HepG2 (cell line): ENCODE data around the gene NDUFB10. TPM values are rescaled to one million over a fixed set of nuclear protein-coding genes. Genes with fewer than 3 reads are reported as not detected.

ENCODE experiments used
- FIP1L1 ChIP-seq: fragments of 200-400 bp; formaldehyde crosslinking; IDR thresholded peaks from 2 replicates; pipeline ENCODE4 v1.6.1; 2018; ENCODE audit warnings: low read depth, mild to moderate bottlenecking, low read length, moderate library complexity, borderline replicate concordance; ENCODE audit not compliant: insufficient read depth
- HDAC2 ChIP-seq: sonication (generic); formaldehyde crosslinking; IDR thresholded peaks from 2 replicates; pipeline ENCODE4 v1.4.0; 2020; ENCODE audit warnings: missing genetic modification reagents
- HOXA9 ChIP-seq: sonication (generic); formaldehyde crosslinking; IDR thresholded peaks from 2 replicates; pipeline ENCODE4 v1.8.1; 2022; ENCODE audit warnings: missing genetic modification reagents, mild to moderate bottlenecking, moderate library complexity, borderline replicate concordance
- MLLT10 ChIP-seq: sonication (generic); formaldehyde crosslinking; IDR thresholded peaks from 2 replicates; pipeline ENCODE4 v1.4.0; 2020; ENCODE audit warnings: missing genetic modification reagents
- NCOA2 ChIP-seq: sonication (generic); formaldehyde crosslinking; IDR thresholded peaks from 2 replicates; pipeline ENCODE4 v1.8.0; 2022; ENCODE audit warnings: inconsistent platforms
- RFXANK ChIP-seq: IDR thresholded peaks from 2 replicates; pipeline ENCODE4 v1.6.1; 2016
- WIZ ChIP-seq: sonication (generic); formaldehyde crosslinking; IDR thresholded peaks from 2 replicates; pipeline ENCODE4 v1.5.1; 2020; ENCODE audit warnings: mild to moderate bottlenecking, missing genetic modification reagents
- ZFP82 ChIP-seq: sonication (generic); formaldehyde crosslinking; IDR thresholded peaks from 2 replicates; pipeline ENCODE4 v1.5.1; 2020; ENCODE audit warnings: mild to moderate bottlenecking, missing genetic modification reagents, borderline replicate concordance
- ZNF235 ChIP-seq: sonication (generic); formaldehyde crosslinking; IDR thresholded peaks from 2 replicates; pipeline ENCODE4 v1.8.1; 2023; ENCODE audit warnings: mild to moderate bottlenecking, missing genetic modification reagents, borderline replicate concordance
- ZNF30 ChIP-seq: sonication (generic); formaldehyde crosslinking; IDR thresholded peaks from 2 replicates; pipeline ENCODE4 v1.5.0; 2020; ENCODE audit warnings: mild to moderate bottlenecking, missing genetic modification reagents
- ZNF44 ChIP-seq: sonication (generic); formaldehyde crosslinking; IDR thresholded peaks from 2 replicates; pipeline ENCODE4 v1.5.1; 2020; ENCODE audit warnings: mild to moderate bottlenecking, missing genetic modification reagents
- ZNF451 ChIP-seq: sonication (generic); formaldehyde crosslinking; IDR thresholded peaks from 2 replicates; pipeline ENCODE4 v1.5.0; 2020; ENCODE audit warnings: mild to moderate bottlenecking, missing genetic modification reagents
- ZNF75D ChIP-seq: sonication (generic); formaldehyde crosslinking; IDR thresholded peaks from 2 replicates; pipeline ENCODE4 v1.8.1; 2023; ENCODE audit warnings: missing genetic modification reagents, mild to moderate bottlenecking, borderline replicate concordance
- ZNF768 ChIP-seq: sonication (generic); formaldehyde crosslinking; IDR thresholded peaks from 2 replicates; pipeline ENCODE4 v1.4.0; 2020; ENCODE audit warnings: missing genetic modification reagents
- polyA plus RNA-seq, 8 experiments: library from polyadenylated mRNA; depleted of rRNA in 3 of 8; stranded (reverse) in 7 of 8; unstranded in 1 of 8; fragments of >200 nt; fragmentation: Illumina TruSeq in 4 of 8; extraction: Trizol in 4 of 8; gene quantifications; 2 replicates each; pipeline versions ENCODE4 v1.2.1 to v1.2.3, GENCODE V29; 2011 to 2016; ENCODE audit warnings: low read depth in 4 of 8, missing spikeins in 1 of 8, mixed read lengths in 1 of 8; ENCODE audit not compliant: insufficient read depth in 1 of 8
- total RNA-seq, 5 experiments: library from RNA; depleted of rRNA; stranded (reverse); fragments of >200 nt; fragmentation: Illumina TruSeq; extraction: Trizol; gene quantifications; 2 replicates each; pipeline ENCODE4 v1.2.3, GENCODE V29; 2016; ENCODE audit warnings: low read depth in 1 of 5
- TF ChIP-seq, protein P1 (sequence below): sonication (generic); formaldehyde crosslinking; IDR thresholded peaks from 2 replicates; pipeline ENCODE4 v1.5.0; 2020; ENCODE audit warnings: mild to moderate bottlenecking, missing genetic modification reagents, borderline replicate concordance
- TF ChIP-seq, protein P2 (sequence below): sonication (generic); formaldehyde crosslinking; IDR thresholded peaks from 2 replicates; pipeline ENCODE4 v1.5.1; 2020; ENCODE audit warnings: missing genetic modification reagents, mild to moderate bottlenecking, borderline replicate concordance
- TF ChIP-seq, protein P3 (sequence below): sonication (generic); formaldehyde crosslinking; IDR thresholded peaks from 2 replicates; pipeline ENCODE4 v1.5.1; 2020; ENCODE audit warnings: mild to moderate bottlenecking, moderate library complexity, missing genetic modification reagents
- TF ChIP-seq, protein P4 (sequence below), 2 experiments: fragments of 450-650 bp in 1 of 2; sonication (generic) in 1 of 2; formaldehyde crosslinking; IDR thresholded peaks; 2 replicates each; pipeline versions ENCODE4 v1.5.0 to v1.8.0; 2020 to 2022; ENCODE audit warnings: mild to moderate bottlenecking in 1 of 2, missing genetic modification reagents in 1 of 2
- TF ChIP-seq, protein P5 (sequence below): sonication (generic); formaldehyde crosslinking; IDR thresholded peaks from 2 replicates; pipeline ENCODE4 v1.4.0; 2020; ENCODE audit warnings: missing genetic modification reagents

The NDUFB10 gene
- total and polyA plus RNA-seq, 2 of the 13 experiments (the other 11 are each of a cell fraction or from before 2014, with no cell fraction given), result 68.6 to 157 TPM

DNA sequence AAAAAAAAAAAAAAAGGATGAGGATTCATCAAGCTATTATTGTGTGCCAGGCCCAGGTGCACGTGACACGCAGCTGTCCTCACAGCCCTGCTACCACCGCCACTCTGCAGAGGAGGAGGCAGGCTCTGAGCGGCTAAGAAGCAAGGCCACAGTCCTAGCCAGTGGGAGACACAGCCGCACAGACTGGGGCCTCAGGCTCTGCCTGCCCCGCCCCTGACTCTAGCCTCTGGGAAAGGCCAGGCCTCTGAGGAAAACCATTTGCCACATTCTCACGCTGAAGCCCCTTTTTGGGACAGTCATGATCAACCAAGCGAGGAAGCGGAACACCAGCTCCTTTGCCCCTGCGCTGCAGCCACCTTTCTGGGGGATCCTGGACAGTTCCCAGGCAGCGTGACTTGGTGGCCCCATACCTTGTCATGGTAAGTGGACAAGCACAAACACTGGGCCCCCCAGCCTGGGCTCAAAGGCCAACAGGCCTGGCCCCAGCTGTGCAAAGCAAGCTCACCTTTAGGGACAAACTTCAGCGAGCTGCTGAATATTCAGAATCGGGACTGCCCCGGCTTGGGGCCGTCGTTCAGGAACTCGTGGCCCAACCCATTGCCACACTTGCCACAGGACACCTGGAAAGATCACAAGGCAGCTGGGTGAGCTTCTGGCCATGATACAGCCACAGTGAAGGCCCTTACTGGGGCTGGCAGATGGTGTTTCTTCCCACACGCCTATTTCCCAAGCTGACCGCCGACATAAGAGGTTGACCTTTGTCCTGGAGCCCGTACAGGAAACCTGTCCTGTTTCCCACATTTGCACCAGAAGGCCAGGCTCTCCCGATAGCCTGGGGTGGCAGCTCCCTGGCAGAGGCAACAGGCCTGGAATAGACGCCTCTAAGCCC is 18.8 kb upstream of the NDUFB10 start (continued):
- TF ChIP-seq ZNF44 (CRISPR knock-in tag), result no peak; the same call in 1 of the 2 replicates
- TF ChIP-seq, protein P1, sequence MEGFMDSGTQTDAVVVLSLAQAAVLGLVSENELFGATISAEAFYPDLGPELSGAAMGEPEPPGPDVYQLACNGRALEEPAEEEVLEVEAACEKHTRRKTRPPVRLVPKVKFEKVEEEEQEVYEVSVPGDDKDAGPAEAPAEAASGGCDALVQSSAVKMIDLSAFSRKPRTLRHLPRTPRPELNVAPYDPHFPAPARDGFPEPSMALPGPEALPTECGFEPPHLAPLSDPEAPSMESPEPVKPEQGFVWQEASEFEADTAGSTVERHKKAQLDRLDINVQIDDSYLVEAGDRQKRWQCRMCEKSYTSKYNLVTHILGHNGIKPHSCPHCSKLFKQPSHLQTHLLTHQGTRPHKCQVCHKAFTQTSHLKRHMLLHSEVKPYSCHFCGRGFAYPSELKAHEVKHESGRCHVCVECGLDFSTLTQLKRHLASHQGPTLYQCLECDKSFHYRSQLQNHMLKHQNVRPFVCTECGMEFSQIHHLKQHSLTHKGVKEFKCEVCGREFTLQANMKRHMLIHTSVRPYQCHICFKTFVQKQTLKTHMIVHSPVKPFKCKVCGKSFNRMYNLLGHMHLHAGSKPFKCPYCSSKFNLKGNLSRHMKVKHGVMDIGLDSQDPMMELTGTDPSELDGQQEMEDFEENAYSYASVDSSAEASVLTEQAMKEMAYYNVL, result peak; percentile 82; the same call in 1 of the 2 replicates
- no peak for TF ChIP-seq FIP1L1
- no peak for TF ChIP-seq RFXANK (CRISPR knock-in tag)
- TF ChIP-seq HOXA9 (CRISPR knock-in tag), result no peak
- TF ChIP-seq, protein P2, sequence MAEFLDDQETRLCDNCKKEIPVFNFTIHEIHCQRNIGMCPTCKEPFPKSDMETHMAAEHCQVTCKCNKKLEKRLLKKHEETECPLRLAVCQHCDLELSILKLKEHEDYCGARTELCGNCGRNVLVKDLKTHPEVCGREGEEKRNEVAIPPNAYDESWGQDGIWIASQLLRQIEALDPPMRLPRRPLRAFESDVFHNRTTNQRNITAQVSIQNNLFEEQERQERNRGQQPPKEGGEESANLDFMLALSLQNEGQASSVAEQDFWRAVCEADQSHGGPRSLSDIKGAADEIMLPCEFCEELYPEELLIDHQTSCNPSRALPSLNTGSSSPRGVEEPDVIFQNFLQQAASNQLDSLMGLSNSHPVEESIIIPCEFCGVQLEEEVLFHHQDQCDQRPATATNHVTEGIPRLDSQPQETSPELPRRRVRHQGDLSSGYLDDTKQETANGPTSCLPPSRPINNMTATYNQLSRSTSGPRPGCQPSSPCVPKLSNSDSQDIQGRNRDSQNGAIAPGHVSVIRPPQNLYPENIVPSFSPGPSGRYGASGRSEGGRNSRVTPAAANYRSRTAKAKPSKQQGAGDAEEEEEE (CRISPR knock-in tag), result no peak
- no peak for TF ChIP-seq MLLT10 (CRISPR knock-in tag)
- no peak for TF ChIP-seq ZFP82
- TF ChIP-seq, protein P3, sequence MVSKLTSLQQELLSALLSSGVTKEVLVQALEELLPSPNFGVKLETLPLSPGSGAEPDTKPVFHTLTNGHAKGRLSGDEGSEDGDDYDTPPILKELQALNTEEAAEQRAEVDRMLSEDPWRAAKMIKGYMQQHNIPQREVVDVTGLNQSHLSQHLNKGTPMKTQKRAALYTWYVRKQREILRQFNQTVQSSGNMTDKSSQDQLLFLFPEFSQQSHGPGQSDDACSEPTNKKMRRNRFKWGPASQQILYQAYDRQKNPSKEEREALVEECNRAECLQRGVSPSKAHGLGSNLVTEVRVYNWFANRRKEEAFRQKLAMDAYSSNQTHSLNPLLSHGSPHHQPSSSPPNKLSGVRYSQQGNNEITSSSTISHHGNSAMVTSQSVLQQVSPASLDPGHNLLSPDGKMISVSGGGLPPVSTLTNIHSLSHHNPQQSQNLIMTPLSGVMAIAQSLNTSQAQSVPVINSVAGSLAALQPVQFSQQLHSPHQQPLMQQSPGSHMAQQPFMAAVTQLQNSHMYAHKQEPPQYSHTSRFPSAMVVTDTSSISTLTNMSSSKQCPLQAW, result peak; percentile 78; the same call in 1 of the 2 replicates
- peak; percentile 57 for TF ChIP-seq HDAC2
- TF ChIP-seq, protein P4, sequence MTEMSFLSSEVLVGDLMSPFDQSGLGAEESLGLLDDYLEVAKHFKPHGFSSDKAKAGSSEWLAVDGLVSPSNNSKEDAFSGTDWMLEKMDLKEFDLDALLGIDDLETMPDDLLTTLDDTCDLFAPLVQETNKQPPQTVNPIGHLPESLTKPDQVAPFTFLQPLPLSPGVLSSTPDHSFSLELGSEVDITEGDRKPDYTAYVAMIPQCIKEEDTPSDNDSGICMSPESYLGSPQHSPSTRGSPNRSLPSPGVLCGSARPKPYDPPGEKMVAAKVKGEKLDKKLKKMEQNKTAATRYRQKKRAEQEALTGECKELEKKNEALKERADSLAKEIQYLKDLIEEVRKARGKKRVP (CRISPR knock-in tag; IDR thresholded peaks at IDR 0.05), result peak in 1 of 2 experiments; percentile 58; a peak in 1 of 4 replicates
- no peak for TF ChIP-seq ZNF75D (CRISPR knock-in tag)
- TF ChIP-seq WIZ (CRISPR knock-in tag), result no peak; the same call in 1 of the 2 replicates
- no peak; the same call in 1 of the 2 replicates for TF ChIP-seq ZNF30 (CRISPR knock-in tag)
- 0 out of 2 replicates have a peak, but pooled peaks have one; percentile 24 for TF ChIP-seq ZNF451
- TF ChIP-seq, protein P5, sequence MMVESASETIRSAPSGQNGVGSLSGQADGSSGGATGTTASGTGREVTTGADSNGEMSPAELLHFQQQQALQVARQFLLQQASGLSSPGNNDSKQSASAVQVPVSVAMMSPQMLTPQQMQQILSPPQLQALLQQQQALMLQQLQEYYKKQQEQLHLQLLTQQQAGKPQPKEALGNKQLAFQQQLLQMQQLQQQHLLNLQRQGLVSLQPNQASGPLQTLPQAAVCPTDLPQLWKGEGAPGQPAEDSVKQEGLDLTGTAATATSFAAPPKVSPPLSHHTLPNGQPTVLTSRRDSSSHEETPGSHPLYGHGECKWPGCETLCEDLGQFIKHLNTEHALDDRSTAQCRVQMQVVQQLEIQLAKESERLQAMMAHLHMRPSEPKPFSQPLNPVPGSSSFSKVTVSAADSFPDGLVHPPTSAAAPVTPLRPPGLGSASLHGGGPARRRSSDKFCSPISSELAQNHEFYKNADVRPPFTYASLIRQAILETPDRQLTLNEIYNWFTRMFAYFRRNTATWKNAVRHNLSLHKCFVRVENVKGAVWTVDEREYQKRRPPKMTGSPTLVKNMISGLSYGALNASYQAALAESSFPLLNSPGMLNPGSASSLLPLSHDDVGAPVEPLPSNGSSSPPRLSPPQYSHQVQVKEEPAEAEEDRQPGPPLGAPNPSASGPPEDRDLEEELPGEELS (CRISPR knock-in tag), result peak; percentile 83
- TF ChIP-seq NCOA2 (CRISPR knock-in tag), result peak; percentile 78
- no peak for TF ChIP-seq ZNF768
- TF ChIP-seq ZNF235 (CRISPR knock-in tag), result peak; percentile 75
